IPS DF 4.7 (cell line): Measurements from ENCODE around the gene SYT5.
"Not testable (repeated sequence)": the region's sequence is repeated elsewhere in the genome, so short reads cannot be mapped to it uniquely, and the experiment has no call there.

Experiments
- DNase-seq: peaks from one replicate; pipeline ENCODE4 v3.0.0-alpha.2; 2013; ENCODE audit warnings: low spot score; ENCODE audit errors: extremely low read depth

SYT5 gene

DNA sequence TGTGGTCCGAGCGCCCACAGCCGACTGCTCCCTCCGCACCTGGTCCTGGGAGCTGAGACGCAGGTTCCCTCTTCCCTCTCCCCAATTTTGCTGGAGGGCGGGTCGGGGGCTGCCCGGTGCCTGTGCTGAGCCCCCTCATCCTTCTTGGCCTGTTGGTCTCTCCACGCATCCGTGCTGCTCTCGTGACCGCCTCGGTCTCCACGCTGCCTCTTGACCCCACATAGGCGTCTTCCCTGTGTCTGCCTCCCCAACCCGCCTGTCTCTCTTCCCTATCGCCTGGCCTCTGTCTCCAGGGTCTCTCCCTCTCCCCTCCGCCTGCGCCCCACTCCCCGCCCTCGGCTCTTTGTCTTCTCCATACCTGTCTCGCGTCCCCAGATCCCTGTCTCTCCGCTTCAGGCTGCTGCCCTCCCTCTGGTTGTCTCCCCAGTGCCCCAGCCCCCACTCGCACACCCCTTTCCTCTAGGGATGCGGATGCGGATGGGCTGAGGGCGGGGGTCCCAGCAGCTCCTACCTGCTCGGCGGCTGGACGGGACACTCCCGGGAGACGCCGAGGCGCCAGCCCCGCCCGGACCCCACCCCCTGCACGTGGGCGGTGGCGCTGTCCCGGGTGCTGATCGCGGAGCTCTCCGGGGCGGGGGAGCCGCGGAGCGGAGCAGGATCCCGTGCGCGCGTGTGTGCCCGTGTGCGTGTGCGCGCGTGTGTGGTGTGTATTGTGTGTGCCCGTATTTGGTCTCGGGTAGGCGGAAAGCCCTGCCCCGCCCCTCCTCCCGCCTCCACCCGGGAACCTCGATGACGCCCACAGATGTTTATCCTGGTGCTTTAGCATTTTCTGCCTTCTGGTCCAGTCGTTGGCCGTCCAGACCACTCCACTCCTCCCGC is at the start of gene SYT5:
Gene SYT5, minus strand, starts transcription at position 684 of the 879 bp plus-strand sequence. CDS start 1,248 bp downstream, outside the sequence.
- no peak for DNase-seq

DNA sequence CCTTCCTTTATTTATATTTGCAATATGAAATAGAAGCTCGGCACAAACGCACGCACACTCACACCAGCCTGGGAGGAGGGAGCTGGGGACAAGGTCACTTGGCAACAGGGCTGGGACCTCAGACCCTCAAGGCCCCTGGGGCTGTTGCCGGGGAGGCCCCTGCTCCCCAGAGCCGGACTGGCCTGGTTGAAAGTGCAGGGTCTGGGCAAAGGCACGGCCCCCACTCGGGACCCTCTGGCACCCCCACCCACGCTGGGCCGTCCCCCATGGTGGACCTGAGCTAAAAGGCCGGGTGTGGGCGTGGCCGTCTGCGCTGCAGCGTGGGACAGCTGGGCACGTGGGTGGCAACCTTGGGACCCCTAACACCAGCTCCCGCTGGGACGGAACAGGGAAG is 49.7 kb upstream of the SYT5 start:
- no peak for DNase-seq

DNA sequence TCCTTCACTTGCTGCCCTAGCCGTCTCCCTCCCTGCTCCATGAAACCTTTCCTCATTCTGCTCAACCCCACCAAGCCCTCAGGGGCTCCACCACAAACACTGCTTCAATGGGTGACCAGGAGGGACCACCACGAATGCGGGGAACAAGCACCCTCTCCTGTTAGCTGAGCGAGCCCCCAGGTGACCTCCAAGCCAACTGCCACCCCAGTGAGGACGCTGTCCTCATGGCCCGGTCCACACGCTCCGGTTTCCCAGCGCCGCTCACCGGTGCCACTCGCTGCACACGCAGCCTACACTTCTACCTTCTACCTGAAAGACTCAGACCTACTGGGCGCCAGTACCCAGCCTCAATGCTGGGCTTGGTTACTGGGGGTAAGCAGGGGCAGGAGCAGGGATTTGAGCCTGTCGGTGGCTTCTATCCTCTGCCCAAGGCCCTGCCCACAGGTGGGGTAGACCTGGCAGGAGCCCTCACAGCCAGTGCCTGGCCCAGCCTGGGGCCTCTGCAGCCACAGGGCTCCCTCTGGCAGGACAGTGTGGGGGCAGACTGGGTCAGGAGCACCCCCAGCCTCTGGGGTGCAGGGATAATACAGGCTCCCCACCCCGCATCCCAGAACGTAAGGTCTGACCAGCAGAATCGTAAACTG is 49.2 kb upstream of the SYT5 start:
- DNase-seq, result no peak

DNA sequence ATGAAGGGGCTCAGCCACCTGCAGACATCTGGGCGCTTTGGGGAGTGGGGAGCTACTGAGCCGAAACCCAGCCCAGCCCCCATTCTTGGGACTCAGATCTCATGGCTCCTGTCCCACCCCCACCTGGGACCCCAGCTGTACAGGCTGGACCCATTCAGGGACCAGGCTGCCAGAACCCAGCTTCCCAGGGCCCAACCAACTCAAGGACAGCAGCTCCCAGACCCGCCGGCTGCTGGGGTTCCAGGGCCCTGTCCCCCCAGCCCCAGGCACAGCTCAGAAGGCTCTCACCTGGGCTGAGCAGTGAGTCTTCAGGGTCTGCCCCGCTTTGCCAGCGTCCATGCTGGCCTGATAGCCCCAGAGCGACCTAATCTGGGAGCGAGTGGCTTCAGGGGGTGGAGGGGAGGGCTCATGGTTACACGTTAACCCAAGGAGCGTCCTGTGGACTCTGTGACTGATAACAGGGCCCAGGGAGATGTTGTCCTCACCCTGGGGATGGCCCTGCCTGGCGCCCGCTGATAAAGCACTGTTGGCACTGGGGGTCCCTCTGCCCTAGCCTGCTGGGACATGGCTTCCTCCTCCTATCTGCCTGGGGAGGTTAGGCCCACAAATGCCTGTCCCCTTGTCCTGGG is 48.4 kb upstream of the SYT5 start, which contains the start of gene TMEM86B:
Gene TMEM86B, minus strand, starts transcription at position 361 of the 629 bp plus-strand sequence. Its CDS starts 22 bp downstream, at position 339.
- no peak for DNase-seq

DNA sequence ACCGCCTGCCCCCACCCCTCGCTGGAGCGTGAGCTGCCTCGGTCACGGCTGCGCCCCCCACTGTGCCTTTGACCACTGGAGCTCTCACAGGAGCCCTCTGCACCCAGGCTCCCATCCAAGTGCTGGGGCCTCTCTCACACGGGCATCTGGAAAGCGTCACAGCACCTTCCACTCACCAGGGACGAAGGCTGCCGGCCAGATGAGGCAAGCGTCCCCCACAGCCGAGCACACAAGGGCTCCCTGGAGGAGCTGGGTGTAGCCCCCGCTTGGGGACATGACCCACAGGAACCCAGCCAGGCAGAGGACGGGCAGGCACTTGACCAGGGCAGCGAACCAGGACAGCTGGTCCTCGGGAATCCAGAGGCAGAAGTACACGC is 47.9 kb upstream of the SYT5 start:
- DNase-seq, result no peak

DNA sequence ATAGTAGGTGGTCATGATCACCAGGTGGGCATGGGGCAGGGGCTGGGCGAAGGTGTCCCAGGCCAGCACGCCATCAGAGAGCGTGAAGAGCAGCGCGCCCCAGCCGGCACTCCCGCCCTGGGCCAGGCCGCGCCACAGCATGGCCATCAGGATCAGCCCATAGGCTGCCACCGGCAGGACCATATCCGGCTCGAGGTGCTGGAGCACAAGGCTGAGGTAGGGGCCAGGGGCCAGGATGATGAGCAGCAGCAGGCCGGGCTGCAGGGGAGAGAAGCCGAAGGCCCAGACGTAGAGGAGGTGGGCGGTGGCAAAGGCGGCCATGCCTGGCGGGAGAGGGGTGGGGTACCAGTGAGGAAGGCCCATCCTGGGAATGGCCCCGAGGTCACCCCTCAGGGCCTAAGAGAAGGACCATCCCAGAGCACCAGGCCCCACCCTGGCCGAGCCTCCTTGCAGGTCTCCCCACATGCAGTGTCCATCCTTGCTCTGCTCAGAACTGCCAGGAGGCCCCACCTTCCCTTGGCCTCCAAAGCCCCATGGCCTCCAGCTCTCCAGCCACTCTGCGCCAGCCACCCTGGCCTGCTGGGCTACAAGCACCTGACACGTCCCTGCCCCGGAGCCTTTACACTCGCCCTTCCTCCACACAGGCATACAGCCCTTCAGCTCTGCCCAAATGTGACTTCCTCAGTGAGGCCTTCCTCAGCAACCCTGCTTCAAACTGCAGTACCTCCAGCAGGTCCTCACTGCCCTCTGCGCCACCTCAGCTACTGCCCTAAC is 47.3 kb upstream of the SYT5 start:
- DNase-seq, result no peak

DNA sequence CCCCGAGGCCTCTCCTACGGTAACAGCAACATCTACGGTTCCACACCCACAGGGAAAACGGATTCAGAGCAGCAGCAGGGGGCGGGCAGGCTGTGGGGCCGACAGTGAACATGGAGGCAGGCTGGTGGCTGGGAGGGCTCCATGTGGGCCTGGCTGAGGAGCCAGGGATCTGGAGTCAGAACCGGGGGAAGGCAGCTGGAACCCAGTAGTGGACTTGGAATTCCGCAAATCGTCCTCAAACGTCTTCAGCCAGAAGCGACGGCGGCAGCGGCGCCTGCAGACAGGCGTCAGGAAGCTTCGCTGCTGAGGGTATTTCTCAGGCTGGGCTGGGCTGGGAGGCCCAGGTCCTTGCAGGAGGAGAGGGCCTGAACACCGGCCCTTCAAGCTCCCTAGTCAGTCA is 46.7 kb upstream of the SYT5 start:
- no peak for DNase-seq

DNA sequence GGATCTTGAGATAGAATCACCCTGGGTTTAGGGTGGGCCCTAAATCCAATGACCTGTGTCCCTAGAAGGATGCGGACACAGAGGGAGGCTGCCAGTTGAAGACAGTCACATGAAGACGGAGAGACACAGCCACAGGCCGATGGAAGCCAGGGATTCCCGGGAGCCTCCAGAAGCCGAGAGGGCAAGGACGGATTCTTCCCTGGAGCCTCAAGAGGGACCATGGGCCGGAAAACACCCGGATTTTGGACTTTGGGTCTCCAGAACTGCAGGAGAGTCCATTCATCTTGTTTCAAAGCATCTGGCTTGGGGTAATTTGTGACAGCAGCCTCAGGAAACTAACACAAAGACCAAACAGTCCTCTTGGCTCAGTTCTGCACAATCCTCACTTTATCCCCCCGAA is 46.2 kb upstream of the SYT5 start:
- no peak for DNase-seq

DNA sequence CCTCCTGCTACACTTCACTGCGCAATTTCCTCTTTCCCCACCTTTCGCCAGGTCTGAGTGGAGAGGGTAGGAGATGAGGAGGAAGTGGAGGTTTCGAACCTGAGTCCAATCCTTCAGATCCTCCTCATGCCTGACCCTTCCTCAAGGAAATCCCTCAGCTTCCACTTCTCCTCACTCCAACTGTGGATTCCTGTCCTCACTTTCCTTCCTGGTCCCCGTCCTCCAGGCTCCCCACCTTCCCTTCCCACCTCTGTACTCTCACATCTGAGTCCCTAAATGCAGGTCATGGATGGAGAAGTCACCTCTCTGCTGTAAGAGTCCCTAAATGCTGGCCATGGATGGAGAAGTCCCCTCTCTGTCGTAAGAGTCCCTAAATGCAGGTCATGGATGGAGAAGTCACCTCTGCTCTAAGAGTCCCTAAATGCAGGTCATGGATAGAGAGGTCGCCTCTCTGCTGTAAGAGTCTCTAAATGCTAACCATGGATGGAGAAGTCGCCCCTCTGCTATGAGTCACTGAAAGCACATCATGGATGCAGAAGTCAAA is 45.4 kb upstream of the SYT5 start:
- no peak for DNase-seq

DNA sequence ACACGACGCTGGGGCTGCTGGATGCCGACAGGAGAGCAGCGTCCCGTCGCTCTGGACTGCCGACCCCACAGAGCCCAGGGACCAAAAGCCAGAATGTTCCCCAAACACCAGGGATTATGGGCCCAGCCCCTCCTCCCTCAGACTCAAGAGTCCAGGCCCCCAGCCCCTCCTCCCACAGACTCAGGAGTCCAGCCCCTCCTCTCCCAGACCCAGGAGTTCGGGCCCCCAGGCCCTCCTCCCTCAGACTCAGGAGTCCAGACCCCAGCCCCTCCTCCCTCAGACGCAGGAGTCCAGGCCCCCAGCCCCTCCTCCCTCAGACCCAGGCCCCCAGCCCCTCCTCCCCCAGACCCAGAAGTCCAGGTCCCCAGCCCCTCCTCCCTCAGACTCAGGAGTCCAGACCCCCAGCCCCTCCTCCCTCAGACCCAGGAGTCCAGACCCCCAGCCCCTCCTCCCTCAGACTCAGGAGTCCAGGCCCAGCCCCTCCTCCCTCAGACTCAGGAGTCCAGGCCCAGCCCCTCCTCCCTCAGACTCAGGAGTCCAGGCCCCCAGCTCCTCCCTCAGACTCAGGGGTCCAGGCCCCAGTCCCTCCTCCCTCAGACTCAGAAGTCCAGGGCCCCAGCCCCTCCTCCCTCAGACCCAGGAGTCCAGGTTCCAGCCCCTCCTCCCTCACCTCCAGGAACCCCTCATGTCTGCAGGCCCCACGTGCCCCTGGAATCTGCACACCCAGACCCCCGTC is 44.8 kb upstream of the SYT5 start:
- not testable (repeated sequence) for DNase-seq

DNA sequence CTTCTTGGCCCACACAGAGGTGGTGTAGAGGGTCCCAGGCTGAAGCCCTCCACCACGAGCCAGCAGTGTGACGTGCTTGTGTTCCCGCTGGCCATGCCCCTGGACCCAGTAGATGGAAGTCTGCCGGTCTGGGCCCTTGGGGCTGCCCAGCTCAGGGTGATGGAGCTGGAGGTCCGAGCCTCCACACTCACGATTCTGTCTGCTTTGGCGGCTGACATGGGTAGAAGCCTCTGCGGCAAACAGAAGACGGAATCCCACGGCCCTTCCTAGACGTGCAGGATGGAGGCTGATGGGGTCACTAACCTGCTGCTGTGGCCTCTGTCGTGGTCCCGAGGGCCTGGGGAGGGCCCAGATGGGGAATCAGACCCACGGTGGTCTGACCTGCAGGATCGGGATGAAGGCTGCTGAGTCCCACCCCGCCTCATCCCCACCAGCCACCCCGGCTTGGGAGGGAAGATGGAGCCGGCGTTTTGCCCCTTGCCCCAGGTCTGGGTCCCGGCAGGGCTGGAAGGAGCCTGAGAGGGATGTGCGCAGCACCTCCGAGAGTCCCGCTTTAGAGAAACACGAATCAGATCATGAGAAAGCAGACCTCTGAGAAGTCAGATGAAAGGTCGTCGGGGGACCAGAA is 44.1 kb upstream of the SYT5 start:
- DNase-seq, result no peak

DNA sequence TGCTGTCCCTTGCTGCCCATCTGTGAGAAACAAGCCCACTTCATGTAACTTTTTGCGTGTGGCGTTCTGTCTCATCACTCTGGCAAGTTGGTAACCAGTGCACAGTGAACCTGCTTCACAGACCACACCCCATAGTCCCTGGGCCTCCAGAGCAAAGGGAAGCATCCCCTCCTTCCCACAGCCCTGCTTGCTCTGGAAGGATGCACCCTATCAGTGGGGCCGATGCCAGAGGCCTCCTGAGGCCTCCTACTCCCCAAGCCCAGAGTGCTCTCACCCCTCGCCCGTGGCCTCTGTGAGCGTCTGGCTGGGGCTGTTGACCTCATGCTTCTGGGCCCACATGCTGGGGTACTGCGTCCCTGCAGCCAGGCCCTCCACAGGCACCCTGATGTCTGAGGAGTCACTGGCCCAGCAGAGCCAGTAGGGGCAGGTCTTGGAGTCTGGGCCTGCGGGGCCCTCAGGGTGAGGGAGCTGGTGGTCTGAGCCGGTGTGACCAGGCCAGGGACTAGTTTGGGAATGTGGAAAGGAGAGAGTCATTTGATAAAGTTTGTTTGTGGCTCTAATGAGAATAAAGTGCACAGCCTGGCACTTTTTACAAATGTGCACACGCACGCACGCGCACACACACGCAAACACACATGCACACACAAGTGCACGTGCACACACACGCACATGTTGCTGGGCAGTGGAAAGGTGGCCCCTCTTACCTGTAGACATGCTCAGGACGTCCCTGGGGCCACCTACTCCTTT is 43.4 kb upstream of the SYT5 start:
- no peak for DNase-seq

DNA sequence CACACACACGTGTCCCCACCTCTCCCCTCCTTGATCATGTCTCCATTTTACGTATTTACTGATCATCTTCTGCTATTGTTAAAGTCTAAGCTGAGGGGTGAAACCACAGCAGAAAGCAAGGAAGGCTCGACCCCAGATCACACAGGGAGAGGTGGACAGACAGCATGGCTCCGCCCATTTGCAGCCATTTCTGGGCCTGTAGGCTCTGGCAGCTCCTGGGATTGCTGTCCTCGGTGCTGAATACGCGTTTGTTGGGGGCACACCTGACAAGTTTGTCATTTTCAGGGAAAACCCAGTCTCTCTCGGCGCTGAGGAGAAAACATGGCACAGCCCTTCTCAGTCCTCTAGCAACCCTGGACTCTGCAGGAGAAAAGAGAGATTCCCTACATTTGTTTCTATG is 40.4 kb upstream of the SYT5 start:
- no peak for DNase-seq

DNA sequence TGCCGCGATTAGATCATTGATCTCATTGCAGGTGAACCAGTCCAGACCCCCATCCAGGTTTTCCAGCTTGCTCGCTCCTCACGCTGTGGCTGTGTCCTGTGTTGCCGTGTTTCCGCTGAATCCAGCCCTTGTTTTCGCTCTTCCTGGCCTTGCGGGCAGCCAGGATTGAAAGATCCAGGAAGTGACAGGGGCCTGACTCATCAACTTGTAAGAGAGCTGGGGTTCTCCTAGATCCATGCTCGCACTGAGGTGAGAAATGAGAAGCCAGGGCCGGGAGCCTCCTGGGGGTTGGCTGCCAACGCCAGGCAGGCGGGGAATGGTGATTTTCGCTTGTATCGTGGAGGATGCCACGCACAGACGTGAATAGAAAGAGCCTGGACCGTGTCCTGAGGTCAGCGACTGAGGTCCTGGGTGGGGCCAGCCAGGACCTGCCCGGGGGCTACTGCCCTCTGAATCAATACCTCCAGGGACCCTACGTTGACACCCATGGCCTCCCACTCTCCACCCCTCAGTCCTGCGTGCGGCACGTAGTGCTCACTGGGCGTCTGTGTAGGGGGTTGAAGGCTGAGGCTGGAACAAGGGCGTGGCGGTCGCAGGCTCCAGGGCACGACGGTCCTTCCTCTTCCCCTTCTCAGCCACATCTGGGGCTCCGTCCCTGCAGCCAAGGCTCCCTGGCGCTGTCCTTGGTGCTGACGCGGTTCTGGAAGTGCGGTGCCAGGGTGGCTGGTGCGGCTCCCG is 36.5 kb upstream of the SYT5 start:
- peak; percentile 80 for DNase-seq

DNA sequence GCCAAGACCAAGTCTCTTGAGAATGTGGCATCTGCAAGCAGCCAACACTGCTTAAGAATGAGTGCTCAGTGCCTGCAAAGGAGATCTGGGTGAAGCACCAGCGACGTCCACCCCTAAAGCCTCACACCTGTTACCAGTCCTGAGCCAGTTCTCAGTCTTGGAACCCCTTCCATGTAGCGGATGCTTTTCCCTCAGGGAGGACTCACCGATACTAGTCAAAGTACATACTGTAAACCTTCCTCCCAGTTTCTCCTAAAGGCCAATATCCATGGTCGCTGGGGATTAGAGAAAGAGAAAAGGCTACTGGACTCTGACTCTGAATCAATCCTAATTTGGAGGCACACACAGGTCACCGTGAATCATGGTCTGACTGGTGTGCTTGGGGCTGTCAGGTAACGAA is 33.5 kb upstream of the SYT5 start:
- no peak for DNase-seq

DNA sequence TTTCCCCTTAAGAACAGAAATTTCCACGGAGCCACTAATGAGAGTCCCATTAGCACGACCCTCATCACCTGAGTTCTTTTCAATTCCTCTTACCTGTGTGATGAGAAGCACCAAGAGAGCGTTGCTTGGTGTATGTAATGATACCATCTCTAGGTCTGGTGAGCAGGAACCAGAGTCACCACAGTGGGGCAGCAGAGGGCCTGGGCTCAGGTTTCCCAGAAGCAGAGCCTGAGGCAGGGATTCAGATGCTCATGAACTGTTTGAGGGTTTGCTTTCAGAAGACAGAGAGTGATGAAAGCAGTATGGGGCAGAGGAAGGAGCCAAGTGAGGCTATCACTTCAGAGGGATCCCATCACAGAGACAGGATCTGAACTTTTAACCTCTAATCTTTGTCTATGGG is 32.4 kb upstream of the SYT5 start:
- DNase-seq, result no peak

DNA sequence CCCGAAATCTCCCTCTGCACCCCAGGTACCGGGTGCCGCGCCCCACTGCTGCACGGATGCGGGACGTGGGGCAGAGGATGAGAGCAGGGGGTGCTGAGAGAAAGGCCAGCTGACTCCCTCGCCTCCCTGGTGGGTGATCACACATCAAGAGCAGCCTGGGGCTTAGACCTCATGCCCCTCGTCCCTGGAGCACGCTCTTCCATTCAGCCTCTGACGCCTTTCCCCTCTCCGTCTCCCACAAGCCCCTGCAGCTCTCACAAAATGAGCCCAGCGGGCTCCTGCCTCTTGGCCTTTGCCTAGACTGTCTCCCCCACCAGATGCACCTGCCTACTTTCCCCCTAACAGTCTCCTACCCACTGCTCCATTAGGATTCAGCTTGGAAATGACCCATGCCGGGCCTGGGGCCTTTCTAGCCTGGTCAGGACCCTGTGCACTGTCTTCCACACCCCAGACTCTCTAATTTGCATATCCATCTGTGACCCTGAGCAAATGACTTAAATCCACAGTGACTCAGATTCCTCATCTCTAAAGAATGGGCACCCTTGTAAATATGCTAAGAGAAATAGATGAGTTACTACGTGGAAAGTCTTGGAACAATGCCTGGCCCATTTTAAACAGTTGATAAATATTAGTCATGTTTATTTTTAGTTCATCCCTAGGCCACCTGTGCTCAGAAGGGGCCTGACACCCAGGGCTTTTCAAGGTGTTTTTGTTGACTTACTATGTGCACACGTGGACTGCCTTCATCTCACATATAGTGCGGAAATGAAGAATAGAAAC is 29.8 kb upstream of the SYT5 start:
- no peak for DNase-seq
